Skeletal muscle satellite cell (primary cell): Measurements from ENCODE around the gene SLC10A7.

Experiments
- H3K27me3 ChIP-seq: 2 replicates; pipeline ENCODE4 v1.7.0; 2013; ENCODE audit warnings: low read length; ENCODE audit not compliant: control insufficient read depth, insufficient read depth
- H3K36me3 ChIP-seq: 2 replicates; pipeline ENCODE4 v1.7.0; 2013; ENCODE audit warnings: mild to moderate bottlenecking, control low read depth, low read length; ENCODE audit not compliant: insufficient read depth
- H3K4me1 ChIP-seq: 2 replicates; pipeline ENCODE4 v1.7.0; 2013; ENCODE audit warnings: low read length; ENCODE audit not compliant: control insufficient read depth, insufficient read depth
- H3K4me2 ChIP-seq: 2 replicates; pipeline ENCODE4 v1.7.0; 2013; ENCODE audit warnings: mild to moderate bottlenecking, low read length
- H3K4me3 ChIP-seq: 2 replicates; pipeline ENCODE4 v1.7.0; 2013; ENCODE audit warnings: low read length
- H3K9ac ChIP-seq: 2 replicates; pipeline ENCODE4 v1.7.0; 2013; ENCODE audit warnings: mild to moderate bottlenecking, low read depth, low read length, moderate library complexity
- H3K9me3 ChIP-seq: replicated peaks from 2 replicates; pipeline ENCODE4 v1.7.0; 2013; ENCODE audit warnings: mild to moderate bottlenecking, control low read depth, low read length

Gene SLC10A7

GRCh38 chr4:146302822-146303221, 218.9 kb downstream of the SLC10A7 start:
- H3K36me3 ChIP-seq: no peaks in the 10 kb centered on the region
- H3K27me3 ChIP-seq: no peaks in the 10 kb centered on the region
- H3K4me1 ChIP-seq: no peaks in the 10 kb centered on the region
- no peak overlapping the region for H3K9ac ChIP-seq
- H3K4me2 ChIP-seq: no peak overlapping the region
- no peak overlapping the region for H3K4me3 ChIP-seq
- no peaks in the 10 kb centered on the region for H3K9me3 ChIP-seq

GRCh38 chr4:146299607-146300006, 222.1 kb downstream of the SLC10A7 start:
- H3K36me3 ChIP-seq: no peaks in the 10 kb centered on the region
- no peaks in the 10 kb centered on the region for H3K4me1 ChIP-seq
- no peak overlapping the region for H3K4me2 ChIP-seq
- H3K9ac ChIP-seq: no peak overlapping the region
- H3K27me3 ChIP-seq: no peaks in the 10 kb centered on the region
- no peak overlapping the region for H3K4me3 ChIP-seq
- no peaks in the 10 kb centered on the region for H3K9me3 ChIP-seq

- Histone ChIP-seq H3K9me3 (no peaks in the 10 kb centered on the region), H3K36me3 (no peaks in the 10 kb centered on the region), H3K9ac (no peak overlapping the region), H3K4me2 (no peak overlapping the region), H3K4me3 (no peak overlapping the region), H3K4me1 (no peaks in the 10 kb centered on the region), H3K27me3 (no peaks in the 10 kb centered on the region)
Observed at GRCh38 chr4:146294776-146295175, 227.0 kb downstream of the SLC10A7 start.

- Histone ChIP-seq H3K4me2 (no peak overlapping the region), H3K4me1 (no peaks in the 10 kb centered on the region), H3K4me3 (no peak overlapping the region), H3K9me3 (no peaks in the 10 kb centered on the region), H3K36me3 (peaks cover 3% of the 10 kb centered on the region), H3K27me3 (no peaks in the 10 kb centered on the region), H3K9ac (no peak overlapping the region)
Observed at GRCh38 chr4:146292508-146292907, 229.2 kb downstream of the SLC10A7 start.

- Histone ChIP-seq H3K9ac (no peak overlapping the region), H3K4me3 (no peak overlapping the region), H3K9me3 (no peaks in the 10 kb centered on the region), H3K4me1 (no peaks in the 10 kb centered on the region), H3K36me3 (peaks cover 3% of the 10 kb centered on the region), H3K27me3 (no peaks in the 10 kb centered on the region), H3K4me2 (no peak overlapping the region)
Observed at GRCh38 chr4:146291313-146291712, 230.4 kb downstream of the SLC10A7 start.

- H3K27me3 ChIP-seq: no peaks in the 10 kb centered on the region
- no peak overlapping the region for H3K9ac ChIP-seq
- no peak overlapping the region for H3K4me3 ChIP-seq
- no peaks in the 10 kb centered on the region for H3K9me3 ChIP-seq
- no peaks in the 10 kb centered on the region for H3K4me1 ChIP-seq
- H3K4me2 ChIP-seq: no peak overlapping the region
- H3K36me3 ChIP-seq: peaks cover 3% of the 10 kb centered on the region
Observed at GRCh38 chr4:146288193-146288592, 233.5 kb downstream of the SLC10A7 start.

GRCh38 chr4:146285037-146285436, 236.7 kb downstream of the SLC10A7 start:
- Histone ChIP-seq H3K4me2 (no peak overlapping the region), H3K4me3 (no peak overlapping the region), H3K9ac (no peak overlapping the region)

GRCh38 chr4:146283758-146284651, 237.7 kb downstream of the SLC10A7 start:
- Histone ChIP-seq H3K9me3 (no peaks in the 10 kb centered on the region), H3K36me3 (peaks cover 2% of the 10 kb centered on the region), H3K4me3 (no peak overlapping the region), H3K9ac (no peak overlapping the region), H3K4me2 (no peak overlapping the region), H3K27me3 (no peaks in the 10 kb centered on the region), H3K4me1 (no peaks in the 10 kb centered on the region)

More at GRCh38 chr4:146285037-146285436, 236.7 kb downstream of the SLC10A7 start:
- Histone ChIP-seq H3K36me3 (peaks cover 3% of the 10 kb centered on the region), H3K9me3 (no peaks in the 10 kb centered on the region), H3K4me1 (no peaks in the 10 kb centered on the region), H3K27me3 (no peaks in the 10 kb centered on the region)

- no peaks in the 10 kb centered on the region for H3K4me1 ChIP-seq
- no peaks in the 10 kb centered on the region for H3K27me3 ChIP-seq
- H3K4me3 ChIP-seq: no peak overlapping the region
- no peaks in the 10 kb centered on the region for H3K9me3 ChIP-seq
- H3K36me3 ChIP-seq: no peaks in the 10 kb centered on the region
- no peak overlapping the region for H3K9ac ChIP-seq
- H3K4me2 ChIP-seq: no peak overlapping the region
Observed at GRCh38 chr4:146282657-146283056, 239.1 kb downstream of the SLC10A7 start.

- Histone ChIP-seq H3K9me3 (no peaks in the 10 kb centered on the region), H3K4me3 (no peak overlapping the region), H3K36me3 (no peaks in the 10 kb centered on the region), H3K27me3 (no peaks in the 10 kb centered on the region), H3K9ac (no peak overlapping the region), H3K4me2 (no peak overlapping the region), H3K4me1 (no peaks in the 10 kb centered on the region)
Observed at GRCh38 chr4:146278986-146279385, 242.8 kb downstream of the SLC10A7 start.

GRCh38 chr4:146275370-146275769, 246.4 kb downstream of the SLC10A7 start:
- no peaks in the 10 kb centered on the region for H3K4me1 ChIP-seq
- no peaks in the 10 kb centered on the region for H3K9me3 ChIP-seq
- H3K9ac ChIP-seq: no peak overlapping the region
- H3K4me3 ChIP-seq: no peak overlapping the region
- H3K27me3 ChIP-seq: no peaks in the 10 kb centered on the region
- no peaks in the 10 kb centered on the region for H3K36me3 ChIP-seq
- H3K4me2 ChIP-seq: no peak overlapping the region

GRCh38 chr4:146274774-146275173, 247.0 kb downstream of the SLC10A7 start:
- H3K4me1 ChIP-seq: no peaks in the 10 kb centered on the region
- H3K9me3 ChIP-seq: no peaks in the 10 kb centered on the region
- H3K4me3 ChIP-seq: no peak overlapping the region
- H3K27me3 ChIP-seq: no peaks in the 10 kb centered on the region
- H3K36me3 ChIP-seq: no peaks in the 10 kb centered on the region
- no peak overlapping the region for H3K9ac ChIP-seq
- H3K4me2 ChIP-seq: no peak overlapping the region
